Left lung (tissue), 10 donors: ENCODE measurements around the gene SWI5. TPM values are rescaled to one million over a fixed set of nuclear protein-coding genes. Genes with fewer than 3 reads are reported as not detected.

ENCODE experiments used
- ATAC-seq: fragments of 200-7000 bp; cut with Tn5 transposase; one replicate; pipeline ENCODE4 v1.9.1; 2020; ENCODE audit warnings: moderate library complexity
- DNase-seq, 4 donors: peaks; one replicate each; pipeline ENCODE4 v3.0.0-alpha.2; 2013 to 2020
- H3K27ac ChIP-seq, 2 donors: fragments of 200-600 bp; sonication (generic) in 1 of 2; one replicate each; pipeline versions ENCODE4 v1.5.0 to v1.8.0; 2020 to 2021
- H3K27me3 ChIP-seq, 2 donors: fragments of 200-600 bp; sonication (generic) in 1 of 2; one replicate each; pipeline versions ENCODE4 v1.5.0 to v1.8.0; 2020 to 2021
- H3K36me3 ChIP-seq, 2 donors: fragments of 200-600 bp; sonication (generic) in 1 of 2; one replicate each; pipeline versions ENCODE4 v1.5.0 to v1.8.0; 2020 to 2021
- H3K4me1 ChIP-seq, 2 donors: fragments of 200-600 bp; one replicate each; pipeline ENCODE4 v1.8.0; 2021
- H3K4me3 ChIP-seq, 2 donors: fragments of 200-600 bp; sonication (generic) in 1 of 2; one replicate each; pipeline versions ENCODE4 v1.5.0 to v1.8.0; 2020 to 2021; ENCODE audit warnings: mild to moderate bottlenecking in 1 of 2
- H3K9me3 ChIP-seq, 2 donors: fragments of 200-600 bp; sonication (generic) in 1 of 2; one replicate each; pipeline versions ENCODE4 v1.5.0 to v1.8.0; 2020 to 2021
- CTCF ChIP-seq, 2 donors: fragments of 200-600 bp; sonication (generic) in 1 of 2; IDR thresholded peaks; one replicate each; pipeline versions ENCODE4 v1.5.0 to v1.8.0; 2021; ENCODE audit warnings: antibody characterized with exemption in 2 of 2
- intact Hi-C, 2 donors: fragments of 100-400 bp; cut with DNase I; formaldehyde crosslinking; loops; one replicate each; pipeline versions ENCODE4 v1.11.2 to v1.14.2; 2022
- microRNA-seq, 2 donors: library from miRNA; unstranded; fragments of <30 nt; microRNA quantifications; one replicate each; pipeline ENCODE4, GENCODE V29; 2019
- polyA plus RNA-seq, 6 donors: library from polyadenylated mRNA; unstranded; fragments of 120-200 nt; gene quantifications; one replicate each; pipeline ENCODE4 v1.2.1, GENCODE V29; 2013; ENCODE audit not compliant: insufficient read length in 6 of 6
- total RNA-seq, 2 donors: library from RNA; stranded (reverse); fragmentation: NEBNext Ultra II Directional; extraction: Animal tissue kit (Norgen Biotek cat#: 25700); gene quantifications; one replicate each; pipeline ENCODE4 v1.2.1, GENCODE V29; 2021
- donor health status: DM: no; HTN: yes; CAD: no.
- donor health status: DM: no; HTN: no; CAD: no.

SWI5 gene
- total and polyA plus RNA-seq, 8 donors, result 16.2 to 36.9 (median 31.7) TPM

DNA sequence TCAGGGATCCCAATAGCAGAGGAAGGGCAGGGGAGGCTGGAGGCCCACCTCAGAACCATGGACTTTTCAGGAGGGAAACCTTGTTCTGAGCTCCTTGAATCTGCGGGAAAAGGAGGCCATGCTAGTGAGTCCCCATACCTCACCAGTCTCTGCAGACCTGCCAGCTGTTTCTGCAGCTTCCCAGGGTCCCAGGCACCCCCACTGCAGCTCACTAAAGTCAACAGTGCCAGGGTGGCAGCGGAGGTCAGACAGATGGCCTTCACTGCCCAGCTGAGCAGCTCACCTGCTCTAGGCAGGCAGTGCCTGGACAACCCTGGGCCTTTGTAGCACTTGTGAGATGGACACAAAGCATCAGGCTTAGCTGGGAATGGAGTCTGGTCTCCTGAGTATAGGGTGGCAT lies 59.8 kb downstream of the SWI5 start:
- no peak for DNase-seq
- Histone ChIP-seq H3K27ac (no peak overlapping the region), H3K4me1 (peaks cover 0 to 10% of the 10 kb centered on the region in 2 donors), H3K9me3 (no peaks in the 10 kb centered on the region), H3K4me3 (no peak overlapping the region), H3K36me3 (peaks cover 0 to 23% of the 10 kb centered on the region in 2 donors), H3K27me3 (no peaks in the 10 kb centered on the region)
- no peak for ATAC-seq
- intact Hi-C loops, result no loop called here
- TF ChIP-seq CTCF (IDR thresholded peaks at IDR 0.05), result no peak

GRCh38 chr9:128337936-128338335 lies 61.9 kb downstream of the SWI5 start:
- Histone ChIP-seq H3K36me3 (peaks cover 0 to 16% of the 10 kb centered on the region in 2 donors), H3K27me3 (no peaks in the 10 kb centered on the region), H3K9me3 (no peaks in the 10 kb centered on the region), H3K27ac (no peak overlapping the region), H3K4me1 (peaks cover 8 to 21% of the 10 kb centered on the region in 2 donors), H3K4me3 (no peak overlapping the region)
- DNase-seq, result no peak
- no peak for TF ChIP-seq CTCF (IDR thresholded peaks at IDR 0.05)
- intact Hi-C loops, result no loop called here
- no peak for ATAC-seq

Small RNA genes within 50 kb of the gene (microRNA-seq; reads per million reads assigned to microRNA genes)
- gene MIR199B (3,171 to 4,255 reads per million in 2 donors), gene MIR3154 (1.4 to 1.7 reads per million in 2 donors)

Other genes starting within 250 kb of the SWI5 start
- 1 to 10 TPM; 7.7 to 8.0 TPM for gene NAIF1, start 209.0 kb upstream of the SWI5 start, total RNA-seq
- gene NAIF1, start 209.0 kb upstream of the SWI5 start, polyA plus RNA-seq, result 10 to 100 TPM in 3 of 6 donors, 1 to 10 TPM in 3; 8.2 to 11.5 (median 9.9) TPM
- gene SLC25A25, start 208.0 kb upstream of the SWI5 start, total RNA-seq, result 10 to 100 TPM; 19.5 to 21.0 TPM
- 10 to 100 TPM in 5 of 6 donors, 1 to 10 TPM in 1; 9.8 to 16.3 (median 13.6) TPM for gene SLC25A25, start 208.0 kb upstream of the SWI5 start, polyA plus RNA-seq
- 10 to 100 TPM; 34.8 to 56.9 TPM for gene PTGES2, start 148.5 kb upstream of the SWI5 start, total RNA-seq
- 10 to 100 TPM; 25.8 to 45.6 (median 35.9) TPM for gene PTGES2, start 148.5 kb upstream of the SWI5 start, polyA plus RNA-seq
- gene LCN2, start 126.8 kb upstream of the SWI5 start, total RNA-seq, result 100 to 1,000 TPM in 1 of 2 donors, 10 to 100 TPM in 1; 37.7 to 155 TPM
- 1 to 10 TPM; 1.3 to 3.1 (median 1.8) TPM for gene LCN2, start 126.8 kb upstream of the SWI5 start, polyA plus RNA-seq
- gene BBLN, start 116.0 kb upstream of the SWI5 start, total RNA-seq, result 10 to 100 TPM; 38.4 to 66.0 TPM
- 10 to 100 TPM; 27.1 to 44.3 (median 36.3) TPM for gene BBLN, start 116.0 kb upstream of the SWI5 start, polyA plus RNA-seq
- gene CIZ1, start 84.7 kb upstream of the SWI5 start, total RNA-seq, result 100 to 1,000 TPM; 102 to 115 TPM
- gene CIZ1, start 84.7 kb upstream of the SWI5 start, polyA plus RNA-seq, result 100 to 1,000 TPM; 140 to 163 (median 148) TPM
- gene DNM1, start 72.9 kb upstream of the SWI5 start, total RNA-seq, result 10 to 100 TPM in 1 of 2 donors, 1 to 10 TPM in 1; 9.0 to 17.2 TPM
- gene DNM1, start 72.9 kb upstream of the SWI5 start, polyA plus RNA-seq, result 10 to 100 TPM; 60.6 to 90.0 (median 65.3) TPM
- gene GOLGA2, start 269 bp upstream of the SWI5 start, total RNA-seq, result 100 to 1,000 TPM; 108 to 126 TPM
- gene GOLGA2, start 269 bp upstream of the SWI5 start, polyA plus RNA-seq, result 100 to 1,000 TPM in 5 of 6 donors, 10 to 100 TPM in 1; 97.2 to 163 (median 117) TPM
- 10 to 100 TPM; 23.0 to 23.7 TPM for gene TRUB2, start 46.2 kb downstream of the SWI5 start, total RNA-seq
- 10 to 100 TPM; 31.8 to 34.6 (median 32.7) TPM for gene TRUB2, start 46.2 kb downstream of the SWI5 start, polyA plus RNA-seq
- 10 to 100 TPM; 35.5 to 36.2 TPM for gene COQ4, start 46.6 kb downstream of the SWI5 start, total RNA-seq
- gene COQ4, start 46.6 kb downstream of the SWI5 start, polyA plus RNA-seq, result 10 to 100 TPM; 50.6 to 77.1 (median 65.7) TPM
- gene SLC27A4, start 64.3 kb downstream of the SWI5 start, total RNA-seq, result 10 to 100 TPM; 32.7 to 33.7 TPM
- gene SLC27A4, start 64.3 kb downstream of the SWI5 start, polyA plus RNA-seq, result 10 to 100 TPM in 4 of 6 donors, 1 to 10 TPM in 2; 7.6 to 15.9 (median 11.2) TPM
- gene URM1, start 95.1 kb downstream of the SWI5 start, total RNA-seq, result 10 to 100 TPM; 56.4 to 59.9 TPM
- gene URM1, start 95.1 kb downstream of the SWI5 start, polyA plus RNA-seq, result 10 to 100 TPM; 55.1 to 66.8 (median 62.3) TPM
- gene CERCAM, start 144.6 kb downstream of the SWI5 start, total RNA-seq, result 10 to 100 TPM; 35.8 to 79.0 TPM
- 10 to 100 TPM; 43.2 to 54.9 (median 46.7) TPM for gene CERCAM, start 144.6 kb downstream of the SWI5 start, polyA plus RNA-seq
- gene ODF2, start 179.7 kb downstream of the SWI5 start, total RNA-seq, result 10 to 100 TPM; 21.0 to 21.1 TPM
- 10 to 100 TPM; 56.7 to 70.3 (median 63.4) TPM for gene ODF2, start 179.7 kb downstream of the SWI5 start, polyA plus RNA-seq
- 10 to 100 TPM; 21.6 to 27.8 TPM for gene GLE1, start 228.4 kb downstream of the SWI5 start, total RNA-seq
- gene GLE1, start 228.4 kb downstream of the SWI5 start, polyA plus RNA-seq, result 10 to 100 TPM; 27.8 to 31.8 (median 30.0) TPM